ENCODE measurements around the gene CUTC.

DNA sequence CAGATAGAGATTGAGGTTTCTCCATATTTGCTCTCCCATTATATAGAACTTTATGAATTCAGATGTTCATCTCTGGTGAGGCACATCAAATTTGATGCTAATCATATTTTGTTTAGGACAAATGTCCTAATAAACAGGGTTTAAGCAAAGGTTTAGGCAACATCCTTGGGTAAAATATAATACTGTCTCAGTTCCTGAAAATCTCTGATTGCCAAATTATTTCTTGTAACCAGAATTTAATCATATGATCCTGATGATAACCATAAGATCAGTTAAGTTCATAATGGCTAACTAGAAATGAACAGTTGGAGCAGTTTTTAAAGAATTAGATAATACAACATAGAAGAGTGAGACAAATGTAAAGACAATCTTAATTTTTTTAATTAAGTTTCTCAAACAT lies 18.6 kb downstream of the CUTC start:
- no peak for TF ChIP-seq CTCF (IDR thresholded peaks at IDR 0.05)
- no peak for TF ChIP-seq POLR2A (IDR thresholded peaks at IDR 0.05)
